ENCODE measurements around the gene POLDIP3. TPM values are rescaled to one million over a fixed set of nuclear protein-coding genes. Genes with fewer than 3 reads are reported as not detected.

POLDIP3 gene
- total and polyA plus RNA-seq, 2 of the 4 experiments (the other 2 are of a cell fraction), result 33.9 to 43.6 TPM

DNA sequence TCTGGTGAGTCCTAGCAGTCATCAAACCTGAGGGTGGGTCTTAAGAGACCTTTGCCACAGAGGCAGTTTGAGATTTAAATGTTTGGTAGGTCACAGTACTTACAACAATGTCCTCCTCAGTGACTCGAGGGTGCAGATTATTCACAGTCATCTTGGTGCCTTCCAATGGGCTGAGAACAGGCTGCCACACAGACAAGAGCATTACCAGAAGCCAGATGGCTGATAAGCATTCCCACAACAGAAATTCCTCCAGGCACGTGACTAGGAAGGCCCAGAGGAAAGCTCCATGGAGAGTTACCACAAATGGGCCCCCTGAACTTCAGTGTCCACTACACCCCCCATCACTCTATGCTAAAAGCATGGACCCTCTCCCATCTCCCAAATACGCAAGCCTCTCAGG is 19.2 kb downstream of the POLDIP3 start:
- H3K9me1 ChIP-seq (ENCODE audit: insufficient read depth, low read length), result peaks cover 6% of the 10 kb centered on the region
- intact Hi-C loops (cut with micrococcal nuclease) (no loop called here), in situ Hi-C loops (cut with MboI; ENCODE audit: low sequenced_read_pairs) (no loop called here), dilution Hi-C loops (cut with HindIII; ENCODE audit: low sequenced_read_pairs, unreplicated experiment) (no loop called here)
- H2BK5ac ChIP-seq (ENCODE audit: low read depth, low read length, poor library complexity, severe bottlenecking), result no peak overlapping the region
- H3K23ac ChIP-seq (ENCODE audit: low read depth, low read length), result no peak overlapping the region
- H2AK9ac ChIP-seq (replicated peaks; ENCODE audit: low read depth, low read length, poor library complexity), result no peak overlapping the region
- no peak overlapping the region for H3K4ac ChIP-seq (ENCODE audit: low read depth, low read length)
- H3K27me3 ChIP-seq (ENCODE audit: control insufficient read depth, insufficient read depth, low read length), result no peaks in the 10 kb centered on the region
- H3K14ac ChIP-seq (replicated peaks; ENCODE audit: low read depth, low read length), result no peak overlapping the region
- CTCF ChIA-PET, result interaction anchor here (1.4 kb wide), 1 partner anchor 13 kb away, joined by 3 read pairs; no protein-coding TSS in a partner anchor
- no peak overlapping the region for H3K18ac ChIP-seq (ENCODE audit: low read depth, low read length)
- H4K8ac ChIP-seq (ENCODE audit: low read depth in 2 of 2, low read length in 2 of 2), result no peak overlapping the region
- BruUV-seq (replicated peaks), result no TSS peak
- TF ChIP-seq FOS (IDR thresholded peaks at IDR 0.05; ENCODE audit: low read depth, low read length) (no peak), CEBPB (IDR thresholded peaks at IDR 0.05; ENCODE audit: low read depth, low read length) (no peak), CHD1 (IDR thresholded peaks at IDR 0.05; ENCODE audit: low read depth, low read length) (no peak), BHLHE40 (IDR thresholded peaks at IDR 0.05; ENCODE audit: low read depth, low read length) (no peak), POLR2A (IDR thresholded peaks at IDR 0.05; ENCODE audit: low read depth, low read length) (no peak), RFX5 (IDR thresholded peaks at IDR 0.05; ENCODE audit: low read depth, low read length) (no peak), SMC3 (IDR thresholded peaks at IDR 0.05; ENCODE audit: low read depth, low read length) (no peak), RCOR1 (IDR thresholded peaks at IDR 0.05; ENCODE audit: insufficient replicate concordance, low read length) (no peak), NFE2L2 (IDR thresholded peaks at IDR 0.05; ENCODE audit: low read depth, low read length) (no peak), MAFK (IDR thresholded peaks at IDR 0.05; ENCODE audit: low read depth, low read length) (no peak), MAZ (IDR thresholded peaks at IDR 0.05; ENCODE audit: borderline replicate concordance, low read depth, low read length) (no peak), MXI1 (IDR thresholded peaks at IDR 0.05; ENCODE audit: borderline replicate concordance, low read depth, low read length) (no peak), RAD21 (IDR thresholded peaks at IDR 0.05; ENCODE audit: low read length) (no peak)
- TF ChIP-seq, protein P1, sequence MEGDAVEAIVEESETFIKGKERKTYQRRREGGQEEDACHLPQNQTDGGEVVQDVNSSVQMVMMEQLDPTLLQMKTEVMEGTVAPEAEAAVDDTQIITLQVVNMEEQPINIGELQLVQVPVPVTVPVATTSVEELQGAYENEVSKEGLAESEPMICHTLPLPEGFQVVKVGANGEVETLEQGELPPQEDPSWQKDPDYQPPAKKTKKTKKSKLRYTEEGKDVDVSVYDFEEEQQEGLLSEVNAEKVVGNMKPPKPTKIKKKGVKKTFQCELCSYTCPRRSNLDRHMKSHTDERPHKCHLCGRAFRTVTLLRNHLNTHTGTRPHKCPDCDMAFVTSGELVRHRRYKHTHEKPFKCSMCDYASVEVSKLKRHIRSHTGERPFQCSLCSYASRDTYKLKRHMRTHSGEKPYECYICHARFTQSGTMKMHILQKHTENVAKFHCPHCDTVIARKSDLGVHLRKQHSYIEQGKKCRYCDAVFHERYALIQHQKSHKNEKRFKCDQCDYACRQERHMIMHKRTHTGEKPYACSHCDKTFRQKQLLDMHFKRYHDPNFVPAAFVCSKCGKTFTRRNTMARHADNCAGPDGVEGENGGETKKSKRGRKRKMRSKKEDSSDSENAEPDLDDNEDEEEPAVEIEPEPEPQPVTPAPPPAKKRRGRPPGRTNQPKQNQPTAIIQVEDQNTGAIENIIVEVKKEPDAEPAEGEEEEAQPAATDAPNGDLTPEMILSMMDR (conservative IDR thresholded peaks at IDR 0.05; ENCODE audit: low read depth, low read length), result no peak
- TF ChIP-seq, protein P2, sequence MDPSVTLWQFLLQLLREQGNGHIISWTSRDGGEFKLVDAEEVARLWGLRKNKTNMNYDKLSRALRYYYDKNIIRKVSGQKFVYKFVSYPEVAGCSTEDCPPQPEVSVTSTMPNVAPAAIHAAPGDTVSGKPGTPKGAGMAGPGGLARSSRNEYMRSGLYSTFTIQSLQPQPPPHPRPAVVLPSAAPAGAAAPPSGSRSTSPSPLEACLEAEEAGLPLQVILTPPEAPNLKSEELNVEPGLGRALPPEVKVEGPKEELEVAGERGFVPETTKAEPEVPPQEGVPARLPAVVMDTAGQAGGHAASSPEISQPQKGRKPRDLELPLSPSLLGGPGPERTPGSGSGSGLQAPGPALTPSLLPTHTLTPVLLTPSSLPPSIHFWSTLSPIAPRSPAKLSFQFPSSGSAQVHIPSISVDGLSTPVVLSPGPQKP (IDR thresholded peaks at IDR 0.05; ENCODE audit: borderline replicate concordance, low read depth, low read length), result no peak
- TF ChIP-seq, protein P3, sequence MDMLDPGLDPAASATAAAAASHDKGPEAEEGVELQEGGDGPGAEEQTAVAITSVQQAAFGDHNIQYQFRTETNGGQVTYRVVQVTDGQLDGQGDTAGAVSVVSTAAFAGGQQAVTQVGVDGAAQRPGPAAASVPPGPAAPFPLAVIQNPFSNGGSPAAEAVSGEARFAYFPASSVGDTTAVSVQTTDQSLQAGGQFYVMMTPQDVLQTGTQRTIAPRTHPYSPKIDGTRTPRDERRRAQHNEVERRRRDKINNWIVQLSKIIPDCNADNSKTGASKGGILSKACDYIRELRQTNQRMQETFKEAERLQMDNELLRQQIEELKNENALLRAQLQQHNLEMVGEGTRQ (IDR thresholded peaks at IDR 0.05; ENCODE audit: low read depth, low read length), result no peak
- H2BK120ac ChIP-seq (ENCODE audit: low read depth, low read length), result no peak overlapping the region
- no peak overlapping the region for H3K9ac ChIP-seq (ENCODE audit: low read depth, low read length)
- H2AK5ac ChIP-seq (ENCODE audit: low read depth, low read length), result no peak overlapping the region
- ATAC-seq (ENCODE audit: low read depth) (no peak), DNase-seq (no peak)
- H3K79me1 ChIP-seq (ENCODE audit: low read depth in 1 of 2, low read length in 2 of 2), result peaks cover 30 to 50% of the 10 kb centered on the region in 2 experiments
- H3K56ac ChIP-seq (ENCODE audit: extremely low read depth, insufficient read depth, low read length), result no peak overlapping the region
- H3K27ac ChIP-seq (ENCODE audit: insufficient read depth, low read length), result no peak overlapping the region
- H3K9me3 ChIP-seq (ENCODE audit: control insufficient read depth, insufficient read depth, low read length), result no peaks in the 10 kb centered on the region
- no peak overlapping the region for H4K5ac ChIP-seq (ENCODE audit: low read depth, low read length)
- H3K4me2 ChIP-seq (ENCODE audit: low read depth, low read length), result no peak overlapping the region
- no peaks in the 10 kb centered on the region for H3K4me1 ChIP-seq (ENCODE audit: control insufficient read depth, insufficient read depth, low read length)
- H3K4me3 ChIP-seq (ENCODE audit: insufficient read depth, low read depth, low read length), result no peak overlapping the region
- H3K36me3 ChIP-seq (ENCODE audit: control insufficient read depth, insufficient read depth, low read length), result peaks cover 63% of the 10 kb centered on the region
- POLR2A ChIA-PET (ENCODE audit: unreplicated experiment), result no interaction called here
- H4K20me1 ChIP-seq (ENCODE audit: insufficient read depth, low read length), result peaks cover 25% of the 10 kb centered on the region
- H2BK20ac ChIP-seq (ENCODE audit: low read depth, low read length), result no peak overlapping the region
- 100% methylated on average over 1 of the region's 3 CpGs; no CpG with 5 or more reads in 1 of the 2 experiments for WGBS, 2 experiments (ENCODE audit: extremely low coverage in 2 of 2, insufficient read length in 1 of 2)
- H2BK15ac ChIP-seq (ENCODE audit: low read depth, low read length), result no peak overlapping the region
- peak overlapping the region; percentile 29 for H2AFZ ChIP-seq (replicated peaks; ENCODE audit: low read length, poor library complexity)
- no peak overlapping the region for H4K91ac ChIP-seq (ENCODE audit: insufficient read depth, low read depth, low read length)
